ENCODE measurements around the gene RBPJL. TPM values are rescaled to one million over a fixed set of nuclear protein-coding genes. Genes with fewer than 3 reads are reported as not detected.

Gene RBPJL
- total RNA-seq (not detected), polyA plus RNA-seq (not detected)

- no peaks in the 10 kb centered on the region for H3K36me3 ChIP-seq (ENCODE audit: control insufficient read depth in 4 of 4, insufficient read depth in 3 of 4, low read depth in 1 of 4, low read length in 3 of 4)
- TF ChIP-seq FOXA2 (IDR thresholded peaks at IDR 0.05) (no peak), NR2F2 (IDR thresholded peaks at IDR 0.05) (no peak), YY1 (IDR thresholded peaks at IDR 0.05) (no peak), MAX (IDR thresholded peaks at IDR 0.05) (no peak), CTCF (IDR thresholded peaks at IDR 0.05; ENCODE audit: low read depth, low read length, missing input control) (peak; percentile 51), FOXA1 (IDR thresholded peaks at IDR 0.05) (no peak), RXRA (IDR thresholded peaks at IDR 0.05) (no peak), RAD21 (IDR thresholded peaks at IDR 0.05) (peak in 1 of 2 donors; percentile 52)
- H3K27ac ChIP-seq (ENCODE audit: low read depth in 1 of 2, low read length in 2 of 2), result no peak within 1 kb of the TSS
- no peaks in the 10 kb centered on the region for H3K9me3 ChIP-seq (ENCODE audit: control insufficient read depth in 4 of 4, low read length in 3 of 4)
- no peak for DNase-seq (ENCODE audit: low spot score)
- 20% methylated on average over 41 of the region's 41 CpGs for whole genome bisulfite sequencing
- H3K4me3 ChIP-seq (ENCODE audit: low read depth in 1 of 3, low read length in 3 of 3), result no peak within 1 kb of the TSS
- H3K27me3 ChIP-seq (ENCODE audit: control insufficient read depth in 4 of 4, insufficient read depth in 4 of 4, low read length in 3 of 4), result peaks cover 0 to 5% (median 3%) of the 10 kb centered on the region in 4 donors
- no peak within 1 kb of the TSS for H3K9ac ChIP-seq (ENCODE audit: low read depth in 1 of 2, low read length in 2 of 2)
- peaks cover 0 to 4% (median under 1%) of the 10 kb centered on the region in 4 donors for H3K4me1 ChIP-seq (ENCODE audit: control insufficient read depth in 4 of 4, insufficient read depth in 4 of 4, low read length in 3 of 4)
Measured at GRCh38 chr20:45306431-45306982, at the start of gene RBPJL. RBPJL (plus strand) TSS chr20:45306840; CDS start chr20:45306923, 83 bp downstream.

GRCh38 chr20:45257161-45257560, 49.5 kb upstream of the RBPJL start:
- 79% methylated on average over 3 of the region's 3 CpGs for WGBS
- Histone ChIP-seq H3K27me3 (ENCODE audit: control insufficient read depth in 4 of 4, insufficient read depth in 4 of 4, low read length in 3 of 4) (no peaks in the 10 kb centered on the region), H3K9me3 (ENCODE audit: control insufficient read depth in 4 of 4, low read length in 3 of 4) (no peaks in the 10 kb centered on the region), H3K9ac (ENCODE audit: low read depth in 1 of 2, low read length in 2 of 2) (no peak overlapping the region), H3K4me3 (ENCODE audit: low read depth in 1 of 3, low read length in 3 of 3) (no peak overlapping the region), H3K4me1 (ENCODE audit: control insufficient read depth in 4 of 4, insufficient read depth in 4 of 4, low read length in 3 of 4) (peaks cover 2 to 33% (median 17%) of the 10 kb centered on the region in 4 donors), H3K36me3 (ENCODE audit: control insufficient read depth in 4 of 4, insufficient read depth in 3 of 4, low read depth in 1 of 4, low read length in 3 of 4) (no peaks in the 10 kb centered on the region), H3K27ac (ENCODE audit: low read depth in 1 of 2, low read length in 2 of 2) (no peak overlapping the region)
- DNase-seq (ENCODE audit: low spot score), result no peak
- TF ChIP-seq GABPA (IDR thresholded peaks at IDR 0.05 in 1 of 2, conservative IDR thresholded peaks at IDR 0.05 in 1 of 2), result no peak

GRCh38 chr20:45257711-45258110, 48.9 kb upstream of the RBPJL start:
- Histone ChIP-seq H3K9ac (ENCODE audit: low read depth in 1 of 2, low read length in 2 of 2) (no peak overlapping the region), H3K4me3 (ENCODE audit: low read depth in 1 of 3, low read length in 3 of 3) (no peak overlapping the region), H3K36me3 (ENCODE audit: control insufficient read depth in 4 of 4, insufficient read depth in 3 of 4, low read depth in 1 of 4, low read length in 3 of 4) (no peaks in the 10 kb centered on the region), H3K9me3 (ENCODE audit: control insufficient read depth in 4 of 4, low read length in 3 of 4) (no peaks in the 10 kb centered on the region), H3K4me1 (ENCODE audit: control insufficient read depth in 4 of 4, insufficient read depth in 4 of 4, low read length in 3 of 4) (peaks cover 2 to 27% (median 16%) of the 10 kb centered on the region in 4 donors), H3K27ac (ENCODE audit: low read depth in 1 of 2, low read length in 2 of 2) (no peak overlapping the region), H3K27me3 (ENCODE audit: control insufficient read depth in 4 of 4, insufficient read depth in 4 of 4, low read length in 3 of 4) (no peaks in the 10 kb centered on the region)
- 93% methylated on average over 7 of the region's 7 CpGs for WGBS
- no peak for DNase-seq (ENCODE audit: low spot score)
- TF ChIP-seq TAF1 (conservative IDR thresholded peaks at IDR 0.05) (no peak), ATF3 (IDR thresholded peaks at IDR 0.05) (no peak)

- no peaks in the 10 kb centered on the region for H3K36me3 ChIP-seq (ENCODE audit: control insufficient read depth in 4 of 4, insufficient read depth in 3 of 4, low read depth in 1 of 4, low read length in 3 of 4)
- no peaks in the 10 kb centered on the region for H3K9me3 ChIP-seq (ENCODE audit: control insufficient read depth in 4 of 4, low read length in 3 of 4)
- H3K9ac ChIP-seq (ENCODE audit: low read depth in 1 of 2, low read length in 2 of 2), result no peak overlapping the region
- 95% methylated on average over 3 of the region's 3 CpGs for WGBS
- H3K27ac ChIP-seq (ENCODE audit: low read depth in 1 of 2, low read length in 2 of 2), result no peak overlapping the region
- H3K27me3 ChIP-seq (ENCODE audit: control insufficient read depth in 4 of 4, insufficient read depth in 4 of 4, low read length in 3 of 4), result no peaks in the 10 kb centered on the region
- peaks cover 2 to 22% (median 16%) of the 10 kb centered on the region in 4 donors for H3K4me1 ChIP-seq (ENCODE audit: control insufficient read depth in 4 of 4, insufficient read depth in 4 of 4, low read length in 3 of 4)
- no peak overlapping the region for H3K4me3 ChIP-seq (ENCODE audit: low read depth in 1 of 3, low read length in 3 of 3)
- DNase-seq (ENCODE audit: low spot score), result no peak
- no peak for TF ChIP-seq SP1 (IDR thresholded peaks at IDR 0.05)
- no peak for TF ChIP-seq RXRA (IDR thresholded peaks at IDR 0.05)
- TF ChIP-seq ZBTB33 (IDR thresholded peaks at IDR 0.05), result no peak
- TF ChIP-seq NR2F2 (IDR thresholded peaks at IDR 0.05), result no peak
- no peak for TF ChIP-seq HNF4G (IDR thresholded peaks at IDR 0.05)
- no peak for TF ChIP-seq REST (IDR thresholded peaks at IDR 0.05)
- TF ChIP-seq GABPA (IDR thresholded peaks at IDR 0.05 in 1 of 2, conservative IDR thresholded peaks at IDR 0.05 in 1 of 2), result no peak
- TF ChIP-seq FOXA2 (IDR thresholded peaks at IDR 0.05), result no peak
- TF ChIP-seq MAX (IDR thresholded peaks at IDR 0.05), result no peak
- TF ChIP-seq YY1 (IDR thresholded peaks at IDR 0.05), result no peak
Measured at GRCh38 chr20:45258259-45258658, 48.4 kb upstream of the RBPJL start.
